Osteocyte (in vitro differentiated cells): ENCODE results near the gene NAPEPLD. TPM values are rescaled to one million over a fixed set of nuclear protein-coding genes. Genes with fewer than 3 reads are reported as not detected.
"Not testable (repeated sequence)": the region's sequence is repeated elsewhere in the genome, so short reads cannot be mapped to it uniquely, and the experiment has no call there.

Experiments used
- DNase-seq: peaks from one replicate; pipeline ENCODE4 v3.0.0; 2021; ENCODE audit warnings: mixed read lengths; ENCODE audit not compliant: unreplicated experiment; ENCODE audit errors: extremely low spot score
- H3K27ac Mint-ChIP-seq: one replicate; pipeline ENCODE4 v1.8.0; 2021; ENCODE audit warnings: mild to moderate bottlenecking, mixed read lengths; ENCODE audit not compliant: unreplicated experiment
- H3K27me3 Mint-ChIP-seq: one replicate; pipeline ENCODE4 v1.8.0; 2021; ENCODE audit warnings: mixed read lengths; ENCODE audit not compliant: unreplicated experiment
- H3K36me3 Mint-ChIP-seq: one replicate; pipeline ENCODE4 v1.8.0; 2021; ENCODE audit warnings: mixed read lengths; ENCODE audit not compliant: unreplicated experiment
- H3K4me1 Mint-ChIP-seq: one replicate; pipeline ENCODE4 v1.8.0; 2021; ENCODE audit warnings: mixed read lengths; ENCODE audit not compliant: unreplicated experiment
- H3K4me3 Mint-ChIP-seq: one replicate; pipeline ENCODE4 v1.8.0; 2021; ENCODE audit warnings: mild to moderate bottlenecking, moderate library complexity, mixed read lengths; ENCODE audit not compliant: unreplicated experiment
- H3K9me3 Mint-ChIP-seq: one replicate; pipeline ENCODE4 v1.8.0; 2021; ENCODE audit warnings: mixed read lengths; ENCODE audit not compliant: unreplicated experiment
- CTCF ChIP-seq: fragments of 200-600 bp; sonication (generic); IDR thresholded peaks from 2 replicates; pipeline ENCODE4 v1.5.0; 2021; ENCODE audit warnings: antibody characterized with exemption, mild to moderate bottlenecking, moderate library complexity
- total RNA-seq: library from RNA; stranded (reverse); gene quantifications from 2 replicates; pipeline ENCODE4 v1.2.1, GENCODE V29; 2021

The NAPEPLD gene
- total RNA-seq, 1 donor from 2014 or later: 11.6 TPM

GRCh38 chr7:103079836-103080235, 69.1 kb downstream of the NAPEPLD start:
- Mint-ChIP-seq H3K27me3 (no peaks in the 10 kb centered on the region), H3K4me1 (peaks cover 11% of the 10 kb centered on the region), H3K9me3 (no peaks in the 10 kb centered on the region), H3K4me3 (no peak overlapping the region), H3K27ac (no peak overlapping the region), H3K36me3 (peaks cover 11% of the 10 kb centered on the region)
- no peak for DNase-seq
- no peak for TF ChIP-seq CTCF

- H3K36me3 Mint-ChIP-seq, H3K27ac Mint-ChIP-seq, H3K4me3 Mint-ChIP-seq, DNase-seq, H3K9me3 Mint-ChIP-seq, H3K27me3 Mint-ChIP-seq: not testable (repeated sequence)
- H3K4me1 Mint-ChIP-seq: peaks cover 21% of the 10 kb centered on the region
Measured at GRCh38 chr7:103078226-103078625, 70.7 kb downstream of the NAPEPLD start.

GRCh38 chr7:103077318-103077717, 71.6 kb downstream of the NAPEPLD start:
- Mint-ChIP-seq H3K36me3 (peaks cover 4% of the 10 kb centered on the region), H3K27me3 (no peaks in the 10 kb centered on the region), H3K9me3 (no peaks in the 10 kb centered on the region), H3K4me3 (no peak overlapping the region), H3K27ac (no peak overlapping the region), H3K4me1 (peaks cover 21% of the 10 kb centered on the region)
- DNase-seq: no peak
- TF ChIP-seq CTCF: no peak

GRCh38 chr7:103076764-103077163, 72.1 kb downstream of the NAPEPLD start:
- peaks cover 4% of the 10 kb centered on the region for H3K36me3 Mint-ChIP-seq
- no peak overlapping the region for H3K4me3 Mint-ChIP-seq
- H3K4me1 Mint-ChIP-seq: peaks cover 21% of the 10 kb centered on the region
- TF ChIP-seq CTCF: no peak
- no peaks in the 10 kb centered on the region for H3K27me3 Mint-ChIP-seq
- no peak overlapping the region for H3K27ac Mint-ChIP-seq
- H3K9me3 Mint-ChIP-seq: no peaks in the 10 kb centered on the region
- DNase-seq: no peak

- no peak for DNase-seq
- H3K27me3 Mint-ChIP-seq: no peaks in the 10 kb centered on the region
- peak overlapping the region; percentile 92 for H3K27ac Mint-ChIP-seq
- H3K36me3 Mint-ChIP-seq: peaks cover 4% of the 10 kb centered on the region
- TF ChIP-seq CTCF: no peak
- peaks cover 21% of the 10 kb centered on the region for H3K4me1 Mint-ChIP-seq
- H3K4me3 Mint-ChIP-seq: peak overlapping the region; percentile 94
- no peaks in the 10 kb centered on the region for H3K9me3 Mint-ChIP-seq
Measured at GRCh38 chr7:103075337-103075918, 73.5 kb downstream of the NAPEPLD start.
